GM19455 (cell line): Measurements from ENCODE around the gene GNAQ.

ENCODE experiments used
- ATAC-seq: cut with Tn5 transposase; IDR thresholded peaks from one replicate; pipeline ENCODE4 v1.9.1; 2021; ENCODE audit not compliant: unreplicated experiment

The GNAQ gene

DNA sequence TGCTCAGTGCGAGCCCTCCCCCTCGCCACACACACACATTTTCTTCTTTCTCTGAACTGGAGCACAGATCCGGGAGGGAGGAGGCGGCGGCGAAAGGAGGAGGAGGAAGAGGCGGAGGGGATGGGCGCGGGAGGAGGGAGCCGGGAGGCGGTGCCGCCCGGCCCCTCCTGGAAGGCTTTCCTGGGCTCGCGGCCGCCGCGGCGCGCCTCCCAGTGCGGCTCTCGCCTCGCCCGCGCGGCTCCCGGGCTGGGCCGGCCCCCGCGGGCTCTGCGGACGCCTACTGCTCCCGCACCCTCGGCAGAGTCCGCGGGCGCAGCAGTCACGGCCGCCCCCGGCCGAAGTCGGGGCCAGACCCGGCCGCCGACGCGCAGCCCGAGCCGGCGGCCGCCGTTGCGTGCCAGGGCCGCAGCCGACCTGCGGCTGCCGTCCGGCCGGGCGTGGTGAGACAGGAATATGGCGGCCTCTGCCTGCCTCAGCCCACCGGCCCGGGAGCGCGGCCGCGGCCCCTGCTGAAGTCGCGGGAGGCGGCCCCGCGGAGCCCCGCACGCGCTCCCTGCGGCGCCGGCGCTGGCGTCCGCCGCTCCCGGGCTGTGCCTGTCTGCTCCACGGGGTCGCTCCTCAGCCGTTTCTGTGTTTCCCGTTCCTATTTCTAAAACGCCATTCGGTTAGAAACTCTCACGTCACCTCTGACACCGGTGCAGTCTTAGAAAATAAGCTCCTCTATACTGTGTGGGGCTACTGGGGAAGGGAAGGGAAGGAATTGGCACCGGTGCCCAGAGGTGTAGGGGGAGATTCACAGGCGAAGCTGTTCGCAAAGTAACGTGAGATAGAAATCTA is 500 bp upstream of the GNAQ start:
- no peak for ATAC-seq

DNA sequence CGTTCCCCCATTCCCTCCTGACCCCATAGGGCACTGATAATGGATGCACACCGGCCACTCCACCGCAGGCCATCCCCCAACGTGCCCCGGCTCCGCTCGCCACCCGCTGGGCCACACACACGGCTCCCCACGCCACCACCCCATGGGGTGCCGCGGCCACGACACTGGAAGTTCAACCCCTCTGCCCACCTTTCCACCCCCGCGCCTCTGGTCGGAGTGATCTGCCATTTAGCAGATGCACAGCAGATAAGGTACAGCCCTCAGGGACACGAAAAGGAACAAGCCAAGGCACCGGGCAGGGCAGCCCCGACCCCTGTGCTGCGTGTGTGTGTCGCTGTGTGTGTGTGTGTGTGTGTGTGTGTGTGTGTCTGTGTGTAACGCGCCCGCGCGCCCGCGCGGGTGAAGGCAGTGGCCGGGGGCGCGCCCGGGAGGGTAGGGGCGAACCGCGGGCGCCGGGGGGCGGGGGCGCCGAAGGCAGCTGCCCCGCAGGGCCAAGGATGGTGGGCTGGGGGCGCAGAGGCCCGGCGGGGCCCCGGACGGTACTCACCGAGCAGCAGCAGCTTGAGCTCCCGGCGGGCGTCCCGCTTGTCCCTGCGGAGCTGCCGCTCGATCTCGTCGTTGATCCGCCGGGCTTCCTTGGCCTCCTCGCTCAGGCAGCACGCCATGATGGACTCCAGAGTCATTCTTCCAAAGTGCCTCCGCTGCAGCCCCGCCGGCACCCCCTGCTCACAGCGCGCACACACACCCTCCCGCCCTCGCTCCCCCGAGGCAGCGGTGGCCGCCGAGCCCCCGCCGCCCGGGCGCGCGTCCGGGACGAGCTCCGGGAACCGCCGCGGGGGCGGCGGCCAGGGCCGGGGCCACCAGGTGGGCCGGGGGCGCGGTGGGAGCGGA is 813 bp downstream of the GNAQ start:
- no peak for ATAC-seq

DNA sequence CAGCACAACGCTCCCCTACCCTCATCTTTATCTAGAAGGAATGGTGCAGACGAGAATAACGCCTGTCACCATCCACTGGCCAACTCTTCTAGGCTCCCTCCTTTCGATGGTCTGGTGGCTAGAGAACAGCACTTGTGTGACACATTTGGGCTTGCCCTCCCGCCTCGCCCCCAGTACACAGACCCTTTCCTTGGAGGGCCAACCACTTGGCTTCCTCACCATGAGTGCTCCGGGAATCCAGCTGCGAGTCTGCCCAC is 1.4 kb downstream of the GNAQ start:
- ATAC-seq: no peak

DNA sequence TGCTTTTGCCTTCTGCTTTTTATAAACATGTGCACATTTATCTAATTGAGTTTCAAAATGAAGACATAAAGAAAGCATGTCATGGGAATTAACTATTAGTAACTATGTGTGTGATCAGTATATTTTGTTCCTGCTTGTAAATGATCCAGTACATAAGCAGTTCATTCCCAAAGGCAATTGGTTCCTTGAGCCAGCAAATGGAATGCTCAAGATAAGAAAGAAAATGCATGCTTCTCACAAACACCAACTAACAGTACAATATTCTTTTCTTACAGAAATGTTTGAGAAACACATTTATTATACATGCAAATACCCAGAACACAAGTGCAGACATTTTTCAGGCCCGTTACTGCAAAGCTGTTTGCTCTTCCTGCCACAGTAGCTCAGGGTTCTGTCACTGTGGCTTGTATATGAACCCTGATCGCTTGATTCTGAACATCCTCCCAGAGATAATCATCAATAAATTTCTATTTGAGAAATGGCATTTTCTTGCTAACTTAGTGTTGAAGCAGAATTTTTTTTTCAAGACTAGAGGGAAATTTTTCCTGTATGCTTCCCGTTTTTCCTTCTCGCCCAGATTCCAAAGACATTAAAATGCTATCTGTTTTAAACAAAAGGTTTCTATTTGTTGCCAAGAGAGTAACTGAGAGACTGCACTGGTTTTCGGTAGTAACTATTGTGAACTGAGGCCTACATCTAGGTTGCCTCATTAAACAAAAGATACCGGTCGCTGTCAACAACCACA is 1.9 kb downstream of the GNAQ start:
- no peak for ATAC-seq

DNA sequence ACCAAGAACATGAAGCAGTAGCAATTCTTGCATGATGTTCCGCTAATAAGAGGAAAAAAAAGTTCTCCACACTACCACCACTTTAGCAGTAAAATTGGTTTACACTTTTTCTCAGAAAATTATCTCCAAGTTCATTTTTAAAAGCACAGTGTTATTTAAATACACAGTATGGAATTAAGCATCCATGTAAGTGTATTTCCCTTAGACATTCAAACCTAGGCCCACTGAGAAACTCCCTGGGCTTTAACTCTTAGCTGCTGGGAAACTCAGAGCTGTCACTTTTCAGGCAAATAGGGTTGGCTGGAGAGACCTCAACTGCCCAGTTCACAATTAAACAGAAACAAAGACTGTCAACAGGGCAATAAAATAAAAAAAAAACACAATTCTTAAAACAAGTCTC is 2.7 kb downstream of the GNAQ start:
- ATAC-seq: no peak

DNA sequence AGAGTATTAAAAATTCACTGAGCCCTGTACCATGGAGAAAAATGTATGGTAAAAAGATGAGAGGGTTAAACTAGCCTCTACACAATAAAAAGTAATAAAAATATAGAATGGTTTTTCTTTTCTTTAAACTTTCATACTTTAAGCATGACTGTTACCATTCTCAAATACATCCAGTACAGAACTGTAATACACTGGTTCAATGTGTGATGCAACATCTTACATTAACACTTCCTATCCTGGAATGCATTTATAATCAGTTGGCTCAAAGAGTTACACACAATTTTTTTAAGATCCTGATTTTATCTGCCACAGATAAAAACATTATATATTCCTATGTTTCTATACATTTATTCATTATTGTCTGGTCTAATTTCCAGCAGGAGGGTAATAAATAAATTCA is 4.7 kb downstream of the GNAQ start:
- no peak for ATAC-seq

DNA sequence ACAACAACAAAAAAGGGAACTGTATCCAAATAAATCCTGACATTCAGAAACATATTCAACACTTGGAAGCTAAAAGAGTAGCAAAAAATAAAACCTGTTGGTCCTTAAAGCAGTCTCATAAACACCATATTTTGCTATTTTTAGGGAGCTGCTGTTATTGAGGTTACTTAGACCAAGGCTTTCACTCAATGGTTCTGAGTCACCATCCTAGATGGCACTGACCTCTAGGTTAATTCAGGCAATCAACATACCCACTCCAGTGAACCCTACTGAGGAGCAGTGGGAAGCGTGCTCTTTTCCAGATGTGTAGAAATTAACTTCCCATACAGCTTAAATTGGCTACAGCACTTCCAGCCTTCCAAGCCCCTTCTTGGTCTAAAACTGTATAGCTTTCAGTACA is 5.2 kb downstream of the GNAQ start:
- ATAC-seq: no peak

DNA sequence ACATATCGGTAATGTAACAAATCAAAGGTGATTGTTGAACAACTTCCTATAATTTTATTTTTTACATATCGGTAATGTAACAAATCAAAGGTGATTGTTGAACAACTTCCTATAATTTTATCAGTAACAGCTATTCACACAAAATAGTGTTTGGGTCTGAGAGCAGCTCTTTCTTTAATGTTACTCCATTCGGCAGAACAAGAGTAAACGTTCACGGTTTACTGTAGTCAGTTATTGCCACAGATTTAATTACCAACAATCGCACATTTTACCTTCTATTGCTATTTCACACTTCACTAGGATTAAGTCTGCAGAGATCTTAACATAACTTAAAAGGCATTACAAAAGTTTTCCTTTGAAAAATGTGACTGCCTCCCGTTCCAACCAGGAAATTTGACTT is 6.4 kb downstream of the GNAQ start:
- no peak for ATAC-seq

DNA sequence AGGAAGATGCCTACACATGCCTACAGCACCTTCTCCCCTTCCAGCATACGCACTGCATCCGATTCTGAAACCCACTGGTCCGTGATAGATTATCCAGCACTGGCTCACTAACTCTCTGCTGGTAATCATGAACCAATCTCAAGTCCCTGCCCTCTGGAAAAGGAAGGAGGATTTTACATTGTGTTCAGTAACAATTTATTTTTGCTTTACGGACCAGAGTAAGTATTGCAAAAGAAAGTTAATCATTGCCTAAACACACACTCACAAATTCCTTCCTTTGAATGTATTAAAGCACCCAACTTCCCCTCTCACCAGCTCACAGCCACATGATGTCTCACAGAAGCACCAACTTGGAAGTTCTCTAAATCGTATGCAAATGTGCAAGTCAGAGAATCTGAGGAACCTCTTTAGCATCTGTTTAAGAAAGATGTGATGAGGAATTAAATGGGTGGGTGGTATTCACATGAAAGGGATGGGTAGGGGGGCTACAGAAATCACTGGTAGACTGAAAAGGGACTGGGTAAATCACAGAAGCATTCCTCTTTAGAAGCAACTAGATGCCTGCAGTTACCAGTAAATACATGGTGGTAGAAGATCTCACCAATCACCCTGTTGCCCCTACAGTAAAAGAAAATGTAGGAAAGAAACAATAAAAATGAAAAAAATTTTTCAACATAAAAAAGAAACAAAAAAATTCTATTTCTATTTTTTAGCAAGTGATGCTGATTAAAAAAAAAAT is 8.4 kb downstream of the GNAQ start:
- no peak for ATAC-seq

DNA sequence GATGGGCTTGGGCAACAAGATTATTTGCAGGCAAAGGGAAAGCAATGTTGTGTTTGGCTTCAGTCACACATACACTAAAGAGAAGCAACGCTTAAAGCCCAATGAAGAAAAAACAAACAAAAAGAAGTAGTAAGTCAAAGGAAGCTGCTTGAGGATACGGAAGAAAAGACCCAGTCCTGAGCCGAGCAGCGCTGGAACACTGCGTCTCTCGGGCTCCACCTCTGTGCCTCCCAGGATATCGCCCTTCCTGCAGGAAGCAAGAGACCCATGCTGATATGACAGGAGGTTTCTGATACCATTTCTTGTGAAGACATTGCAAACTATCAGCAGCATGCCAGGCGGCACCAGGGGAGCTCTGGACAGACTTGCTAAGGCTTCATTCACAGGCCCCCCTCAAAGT is 9.9 kb downstream of the GNAQ start:
- no peak for ATAC-seq

DNA sequence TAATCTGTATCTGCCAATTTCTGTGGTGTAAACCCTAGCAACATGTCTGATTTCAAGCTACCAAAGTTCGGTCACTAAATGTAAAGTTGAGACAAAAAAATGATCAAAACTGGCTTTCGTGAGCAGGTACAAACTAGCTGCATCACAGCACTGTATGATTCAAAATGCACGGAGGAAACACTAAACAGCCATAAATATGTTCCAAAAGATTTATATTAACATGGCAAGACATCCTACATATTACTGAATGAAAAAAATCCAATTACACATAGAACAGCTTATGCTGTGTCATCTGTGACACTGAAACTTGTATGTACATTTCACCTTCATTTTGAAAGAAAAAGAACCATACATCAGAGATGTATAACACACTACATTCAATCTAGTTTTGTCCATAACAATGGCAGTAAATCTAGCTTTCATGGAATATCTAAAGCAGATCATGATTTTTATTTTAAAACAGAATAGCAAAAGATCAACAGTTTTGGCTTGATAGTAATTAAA is 14.4 kb downstream of the GNAQ start:
- ATAC-seq: no peak

DNA sequence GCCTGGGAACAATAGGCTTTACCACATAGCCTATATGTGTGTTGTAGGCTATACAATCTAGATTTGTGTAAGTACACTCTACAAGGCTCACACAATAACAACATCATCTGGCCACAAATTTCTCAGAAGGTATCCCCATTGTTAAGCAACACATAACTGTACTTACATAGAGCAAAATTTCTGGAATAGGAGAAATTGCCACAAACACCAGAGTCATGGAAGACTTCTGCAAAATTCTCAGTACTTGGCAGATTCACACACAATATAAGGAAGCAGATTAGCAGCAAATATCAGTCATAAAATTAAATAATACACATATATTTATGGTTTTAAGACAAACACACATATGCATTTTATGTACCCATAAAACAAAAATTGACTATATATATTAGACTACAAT is 16.4 kb downstream of the GNAQ start:
- no peak for ATAC-seq

DNA sequence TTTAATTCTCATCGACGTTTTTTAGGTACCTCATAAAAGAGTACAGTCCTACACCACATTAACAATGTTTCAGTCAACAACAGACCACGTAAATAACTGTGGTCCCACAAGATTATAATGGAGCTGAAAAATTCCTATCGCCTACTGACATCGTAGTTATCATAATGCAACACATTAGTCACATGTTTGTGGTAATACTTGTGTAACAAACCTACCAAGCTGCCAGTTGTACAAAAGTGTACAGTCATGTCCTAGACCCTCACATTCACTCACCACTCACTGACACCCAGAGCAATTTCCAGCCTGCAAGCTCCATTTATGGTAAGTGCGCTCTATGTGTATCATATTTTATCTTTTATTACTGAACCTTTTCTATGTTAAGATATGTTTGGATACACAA is 16.8 kb downstream of the GNAQ start:
- ATAC-seq: no peak

DNA sequence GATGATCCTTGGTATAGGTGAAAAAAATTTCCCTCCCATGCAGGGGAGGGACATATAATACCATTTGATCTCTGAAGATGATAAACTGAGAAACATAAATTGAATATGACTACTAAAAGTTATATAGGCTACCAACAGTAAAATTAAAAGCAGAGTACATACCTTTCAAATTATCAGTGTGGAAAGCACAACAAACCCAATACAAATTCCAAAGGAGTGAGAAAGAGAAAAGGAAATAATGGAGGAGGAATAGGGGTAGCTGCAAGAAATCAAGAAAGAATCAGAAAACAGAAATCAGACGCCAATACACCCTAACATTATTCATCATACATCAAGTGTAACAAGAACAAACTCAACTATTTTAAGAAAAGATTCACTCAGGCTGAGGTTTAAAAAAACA is 17.7 kb downstream of the GNAQ start:
- no peak for ATAC-seq

DNA sequence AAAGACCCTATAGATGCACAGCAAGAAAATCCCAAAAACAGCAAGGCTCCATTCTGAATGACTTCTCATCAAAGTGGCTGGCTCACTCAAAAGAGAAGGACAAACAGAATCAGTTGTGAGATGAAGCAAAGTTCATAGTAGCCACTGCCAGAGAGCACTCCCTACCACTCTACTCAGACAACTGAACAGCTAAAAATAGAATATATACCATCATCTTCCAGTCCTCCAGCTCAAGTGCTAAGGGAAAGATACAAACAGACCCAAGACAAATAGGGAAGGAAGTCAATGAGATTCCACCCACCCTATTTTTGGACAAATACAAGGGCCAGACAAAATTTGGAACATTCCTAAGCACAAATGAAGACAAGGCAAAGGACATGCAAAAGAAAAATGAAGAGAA is 20.6 kb downstream of the GNAQ start:
- ATAC-seq: no peak

DNA sequence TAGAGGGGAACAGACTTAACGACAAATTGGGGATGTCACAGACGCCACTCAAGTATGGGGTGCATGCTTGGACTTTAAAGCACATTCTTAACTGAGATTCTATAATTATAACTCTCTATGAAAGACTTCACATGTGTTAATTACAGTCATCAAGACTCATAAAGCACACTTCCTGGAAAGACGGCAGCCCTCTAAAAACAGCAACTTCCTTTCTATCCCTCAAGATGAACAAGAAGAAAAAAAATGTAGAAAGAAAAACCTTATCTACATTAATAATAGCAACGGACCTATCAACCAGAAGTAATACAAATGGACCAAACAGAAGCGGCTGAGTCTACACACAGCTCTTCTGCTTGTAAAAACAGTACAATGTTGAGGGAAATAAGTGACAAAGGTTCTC is 21.2 kb downstream of the GNAQ start:
- no peak for ATAC-seq

DNA sequence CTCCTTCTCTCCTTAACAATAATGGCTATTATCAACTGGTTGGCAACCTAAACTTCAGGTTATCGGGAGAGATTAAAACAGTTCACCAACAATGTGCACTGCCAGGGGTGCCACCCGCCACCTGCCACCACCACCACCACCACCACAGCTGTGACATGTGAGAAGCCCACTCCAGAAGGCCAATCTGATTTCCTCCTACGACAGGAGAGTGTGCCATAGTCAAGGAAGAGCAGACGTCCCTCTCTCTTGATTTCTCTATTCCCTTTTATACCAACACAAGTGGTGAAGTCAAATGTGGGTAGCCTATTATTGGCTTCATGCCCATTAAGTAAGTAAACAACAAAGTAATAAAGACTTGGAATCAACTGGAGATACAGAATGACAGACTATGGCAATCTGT is 22.4 kb downstream of the GNAQ start:
- ATAC-seq: no peak

DNA sequence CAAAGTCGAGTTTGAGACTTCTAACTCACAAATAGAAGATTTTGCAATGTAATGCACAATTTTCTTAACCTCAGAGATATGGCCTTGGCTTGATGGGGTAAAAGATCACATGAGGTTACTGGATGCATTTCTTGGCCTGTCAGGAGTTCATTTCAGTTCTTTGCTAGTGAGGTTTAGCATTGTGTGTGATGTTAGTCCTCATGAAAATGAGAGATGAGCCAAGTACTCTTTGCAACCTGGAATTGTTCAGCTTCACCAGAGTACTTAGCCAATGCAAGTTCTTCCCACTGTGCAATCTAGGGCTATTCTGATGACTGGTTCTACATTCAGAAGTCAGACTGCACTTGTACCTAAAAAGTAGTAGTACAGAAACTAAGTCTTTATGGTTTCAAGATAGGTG is 24.9 kb downstream of the GNAQ start:
- no peak for ATAC-seq

DNA sequence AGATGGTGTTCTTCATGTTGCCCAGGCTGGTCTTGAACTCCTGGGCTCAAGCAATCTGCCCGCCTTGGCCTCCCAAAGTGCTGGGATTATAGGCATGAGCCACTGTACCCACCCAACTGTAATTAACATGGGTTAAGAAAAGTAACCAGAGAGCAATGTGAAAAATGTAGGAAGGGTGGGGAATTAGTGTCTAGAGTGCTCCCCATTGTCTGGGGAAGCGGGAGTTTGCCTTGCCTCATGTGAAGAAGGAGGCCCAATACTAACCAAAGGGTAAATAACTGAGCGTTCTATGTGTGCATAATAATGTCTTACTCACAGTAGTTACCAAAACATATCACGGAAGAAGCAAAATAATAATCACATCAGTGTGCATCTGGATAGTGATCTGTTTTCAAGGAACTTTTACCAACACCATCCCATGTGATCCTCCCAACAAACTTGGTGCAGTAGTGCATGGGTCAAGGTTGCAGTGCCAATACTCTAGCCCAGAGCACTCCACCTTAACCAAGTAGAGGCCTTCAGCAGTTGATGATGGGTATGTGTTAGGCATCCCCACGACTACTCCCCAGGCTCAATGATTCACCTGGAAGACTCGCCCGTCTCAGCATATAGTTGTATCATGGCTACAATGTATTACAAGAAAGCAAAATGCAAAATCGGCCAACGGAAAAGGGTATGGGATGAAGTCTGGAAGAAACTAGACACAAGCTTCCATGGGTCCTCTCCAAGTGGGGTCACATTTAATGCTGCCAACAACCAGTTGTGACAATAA is 26.2 kb downstream of the GNAQ start:
- ATAC-seq: no peak

DNA sequence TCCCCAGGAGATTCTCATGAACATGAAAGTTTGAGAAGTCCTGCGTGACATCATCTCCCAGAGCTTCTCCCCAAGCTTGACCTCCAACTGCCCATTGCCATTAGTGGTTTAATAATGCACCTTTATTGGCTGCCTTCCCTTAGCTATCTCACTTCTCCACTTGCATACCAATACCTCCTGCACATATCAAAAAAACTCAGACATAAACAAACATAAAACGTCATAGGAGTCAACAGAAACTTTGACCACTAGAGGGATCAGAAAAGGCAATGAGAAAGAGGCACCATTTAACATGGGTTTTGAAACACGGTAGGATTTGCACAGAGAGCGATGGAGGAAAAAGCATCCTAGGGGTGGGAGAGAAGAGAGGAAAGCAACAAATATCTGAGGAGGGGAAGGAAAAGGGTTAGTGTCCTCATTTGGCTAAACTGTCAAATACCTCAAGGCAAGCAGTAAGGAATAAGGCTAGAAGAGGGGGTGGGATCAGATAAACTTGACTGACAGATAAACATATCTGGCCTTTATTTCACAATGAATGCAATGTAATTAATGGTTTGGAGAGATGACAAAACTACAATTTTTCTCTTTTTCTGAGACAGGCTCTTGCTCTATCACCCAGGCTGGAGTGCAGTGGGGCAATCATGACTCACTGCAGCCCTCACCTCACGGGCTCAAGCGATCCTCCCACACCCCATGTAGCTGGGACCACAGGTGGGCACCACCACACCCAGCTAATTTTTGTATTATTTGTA is 27.0 kb downstream of the GNAQ start:
- ATAC-seq: no peak
